ENCODE data around the gene ACTR5.
"Not testable (repeated sequence)": the region's sequence is repeated elsewhere in the genome, so short reads cannot be mapped to it uniquely, and the experiment has no call there.

ACTR5 gene

DNA sequence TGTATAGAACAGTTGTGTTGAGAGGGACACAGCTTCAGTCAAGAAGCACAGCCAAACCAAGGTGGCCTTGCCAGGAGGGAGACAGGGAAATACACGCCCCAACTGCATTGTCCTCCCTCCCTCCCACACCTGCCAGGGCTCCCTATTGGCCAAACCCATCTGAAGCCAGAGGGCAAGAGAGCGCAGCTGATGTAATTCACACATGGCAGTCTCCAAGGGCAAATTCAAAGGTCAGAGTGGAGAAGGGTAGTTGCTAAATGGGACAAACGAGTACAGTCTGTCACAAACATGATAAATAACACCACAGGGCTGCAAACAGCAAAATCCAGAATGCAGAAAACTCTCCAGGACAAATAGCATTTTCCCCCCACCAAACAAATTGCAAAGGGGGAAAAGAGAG, 34.0 kb downstream of the ACTR5 start:
- in situ Hi-C loops (cut with HindIII; ENCODE audit: low pct_unique_long_range_greater_than_20kb, low sequenced_read_pairs): no loop called here
- no peak for TF ChIP-seq JUND (IDR thresholded peaks at IDR 0.05; ENCODE audit: low read depth)
- no peak for DNase-seq (ENCODE audit: low read depth in 1 of 2, low spot score in 1 of 2)

DNA sequence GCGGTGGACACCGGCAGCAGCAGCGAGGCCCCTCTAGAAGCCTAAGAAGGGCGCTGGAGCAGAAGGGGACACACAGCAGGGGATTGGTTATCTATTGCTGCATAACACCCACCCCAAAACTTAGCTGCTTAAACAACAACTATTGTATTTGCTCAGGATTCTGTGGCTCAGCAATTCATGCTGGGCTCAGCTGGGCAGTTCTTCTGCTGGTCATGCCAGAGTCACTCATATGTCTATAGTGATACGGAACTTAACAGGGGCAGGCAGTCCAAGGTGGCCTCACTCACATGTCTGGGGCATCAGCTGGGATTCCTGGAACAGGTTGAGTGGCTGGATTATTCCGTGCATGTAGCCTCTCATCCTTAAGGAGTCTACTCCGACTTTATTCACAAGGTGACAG, 39.6 kb downstream of the ACTR5 start:
- DNase-seq (ENCODE audit: low read depth in 1 of 2, low spot score in 1 of 2): no peak
- in situ Hi-C loops (cut with HindIII; ENCODE audit: low pct_unique_long_range_greater_than_20kb, low sequenced_read_pairs): no loop called here
- no peak for TF ChIP-seq JUND (IDR thresholded peaks at IDR 0.05; ENCODE audit: low read depth)

DNA sequence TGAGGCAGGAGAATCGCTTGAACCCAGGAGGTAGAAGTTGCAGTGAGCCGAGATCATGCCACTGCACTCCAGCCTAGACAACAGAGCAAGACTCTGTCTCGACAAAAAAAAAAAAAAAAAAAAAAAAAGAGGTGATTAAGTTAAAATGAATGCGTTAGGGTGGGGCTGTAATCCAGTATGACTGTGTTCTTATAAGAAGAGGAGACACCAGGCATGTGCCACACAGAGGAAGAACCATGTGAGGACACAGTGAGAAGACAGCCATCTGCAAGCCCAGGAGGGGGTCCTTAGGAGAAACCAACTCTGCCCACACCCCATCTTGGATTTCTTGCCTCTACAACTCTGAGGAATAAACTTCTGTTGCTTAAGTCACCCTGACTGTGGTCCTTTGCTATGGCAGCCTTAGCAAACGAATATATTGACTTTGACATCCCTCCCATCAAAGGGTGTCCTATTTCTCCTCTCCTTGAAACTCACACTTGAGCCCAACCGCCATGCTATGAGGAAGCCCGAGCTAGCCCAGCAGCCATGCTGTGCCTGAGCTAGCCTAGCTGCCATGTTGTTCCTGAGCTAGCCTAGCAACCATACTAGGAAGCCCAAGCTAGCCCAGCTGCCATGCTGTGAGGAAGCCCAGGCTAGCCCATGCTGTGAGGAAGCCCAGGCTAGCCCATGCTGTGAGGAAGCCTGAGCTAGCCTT, 41.4 kb downstream of the ACTR5 start:
- no peak for TF ChIP-seq JUND (IDR thresholded peaks at IDR 0.05; ENCODE audit: low read depth)
- DNase-seq (ENCODE audit: low read depth in 1 of 2, low spot score in 1 of 2): no peak
- in situ Hi-C loops (cut with HindIII; ENCODE audit: low pct_unique_long_range_greater_than_20kb, low sequenced_read_pairs): no loop called here

DNA sequence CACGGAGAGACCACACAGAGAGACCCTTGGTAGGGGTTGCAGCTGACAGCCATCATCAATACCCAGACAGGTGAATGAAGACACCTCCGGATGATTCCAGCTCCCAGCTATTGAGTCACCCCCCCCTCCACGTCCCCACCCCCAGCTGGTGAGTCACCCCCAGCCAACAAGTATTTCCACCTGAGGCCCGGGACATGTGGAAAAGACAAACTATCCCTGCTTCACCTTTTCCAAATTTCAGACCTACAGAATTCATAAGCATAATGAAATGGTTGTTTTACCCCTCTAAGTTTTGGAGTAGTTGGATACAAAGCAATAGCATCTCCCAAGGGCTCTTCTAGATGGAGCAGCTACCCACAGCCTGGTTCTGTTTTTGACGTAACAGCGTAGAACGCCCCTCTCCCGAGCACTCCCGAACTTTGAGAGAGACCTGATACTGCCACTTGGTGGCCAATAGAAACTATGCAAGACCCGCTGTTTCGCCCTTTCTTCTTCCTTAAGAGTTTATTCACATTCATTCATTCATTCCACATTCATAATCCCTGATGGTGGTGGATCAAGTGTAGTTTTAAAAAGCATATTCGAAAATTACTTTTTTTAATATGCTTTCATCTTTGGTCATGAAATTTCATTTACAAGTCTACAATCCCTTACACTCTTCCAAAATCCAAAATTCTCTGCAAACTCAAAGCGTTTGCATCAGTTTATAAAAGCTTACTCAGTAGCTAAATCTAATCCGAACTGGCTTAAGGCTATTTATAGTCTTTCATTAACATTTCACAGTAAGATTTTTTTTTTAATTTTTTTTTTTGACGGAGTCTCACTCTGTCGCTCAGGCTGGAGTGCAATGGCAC, 42.2 kb downstream of the ACTR5 start:
- in situ Hi-C loops (cut with HindIII; ENCODE audit: low pct_unique_long_range_greater_than_20kb, low sequenced_read_pairs): no loop called here
- DNase-seq (ENCODE audit: low read depth in 1 of 2, low spot score in 1 of 2): peak in 1 of 2 experiments; percentile 60
- no peak for TF ChIP-seq JUND (IDR thresholded peaks at IDR 0.05; ENCODE audit: low read depth)

DNA sequence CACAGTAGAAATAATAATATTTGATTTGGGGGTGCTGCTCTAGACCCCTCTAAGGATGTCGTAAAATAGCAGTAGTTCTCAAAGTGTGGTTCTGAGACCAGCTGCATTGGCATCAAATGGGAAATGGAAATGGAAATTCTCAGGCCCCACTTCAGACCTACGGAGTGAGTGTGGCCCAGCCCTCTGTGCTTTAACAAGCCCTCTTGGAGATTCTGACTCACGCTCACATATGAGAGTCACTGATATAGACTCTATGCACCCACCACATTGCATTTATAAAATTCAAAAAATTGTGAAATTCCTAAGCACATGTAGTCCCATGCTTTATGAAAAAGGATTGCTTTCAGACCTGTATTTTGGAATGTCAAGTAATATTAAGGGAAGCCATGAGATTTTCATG, 43.0 kb downstream of the ACTR5 start:
- in situ Hi-C loops (cut with HindIII; ENCODE audit: low pct_unique_long_range_greater_than_20kb, low sequenced_read_pairs): no loop called here
- DNase-seq (ENCODE audit: low read depth in 1 of 2, low spot score in 1 of 2): no peak
- TF ChIP-seq JUND (IDR thresholded peaks at IDR 0.05; ENCODE audit: low read depth): no peak

DNA sequence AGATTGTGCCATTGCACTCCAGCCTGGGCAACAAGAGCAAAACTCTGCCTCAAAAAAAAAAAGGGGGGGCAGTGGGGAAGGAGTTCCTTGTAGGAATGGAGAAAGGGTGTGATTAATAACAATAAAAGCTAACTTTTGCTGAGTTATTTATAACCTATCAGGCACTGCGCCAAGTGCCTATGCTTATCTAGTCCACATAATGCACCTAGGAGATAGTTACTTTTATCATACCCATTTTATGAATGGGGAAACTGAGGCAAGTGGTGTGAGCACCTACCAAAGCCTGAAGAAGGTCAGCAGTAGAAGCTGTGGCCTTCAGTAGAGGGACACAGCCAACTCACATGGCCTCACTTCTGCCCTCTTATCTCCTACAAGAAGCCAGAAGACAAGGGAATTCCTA, 43.7 kb downstream of the ACTR5 start:
- DNase-seq (ENCODE audit: low read depth in 1 of 2, low spot score in 1 of 2): no peak
- in situ Hi-C loops (cut with HindIII; ENCODE audit: low pct_unique_long_range_greater_than_20kb, low sequenced_read_pairs): no loop called here
- TF ChIP-seq JUND (IDR thresholded peaks at IDR 0.05; ENCODE audit: low read depth): no peak

DNA sequence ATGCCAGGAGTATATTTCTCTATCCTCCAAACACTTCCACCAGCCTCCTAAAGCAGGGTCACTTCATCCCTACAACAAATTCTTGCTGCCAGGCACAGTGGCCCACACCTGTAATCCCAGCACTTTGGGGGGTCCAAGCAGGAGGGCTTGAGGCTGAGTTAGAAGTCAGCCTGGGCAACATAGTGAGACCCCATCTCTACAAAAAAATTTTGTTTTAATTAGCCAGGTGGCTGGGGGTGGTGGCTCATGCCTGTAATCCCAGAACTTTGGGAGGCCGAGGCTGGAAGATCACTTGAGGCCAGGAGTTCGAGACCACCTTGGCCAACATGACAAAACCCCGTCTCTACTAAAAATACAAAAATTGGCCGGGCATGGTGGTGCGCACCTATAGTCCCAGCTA, 45.8 kb downstream of the ACTR5 start:
- DNase-seq (ENCODE audit: low read depth in 1 of 2, low spot score in 1 of 2); in situ Hi-C loops (cut with HindIII; ENCODE audit: low pct_unique_long_range_greater_than_20kb, low sequenced_read_pairs): not testable (repeated sequence)

DNA sequence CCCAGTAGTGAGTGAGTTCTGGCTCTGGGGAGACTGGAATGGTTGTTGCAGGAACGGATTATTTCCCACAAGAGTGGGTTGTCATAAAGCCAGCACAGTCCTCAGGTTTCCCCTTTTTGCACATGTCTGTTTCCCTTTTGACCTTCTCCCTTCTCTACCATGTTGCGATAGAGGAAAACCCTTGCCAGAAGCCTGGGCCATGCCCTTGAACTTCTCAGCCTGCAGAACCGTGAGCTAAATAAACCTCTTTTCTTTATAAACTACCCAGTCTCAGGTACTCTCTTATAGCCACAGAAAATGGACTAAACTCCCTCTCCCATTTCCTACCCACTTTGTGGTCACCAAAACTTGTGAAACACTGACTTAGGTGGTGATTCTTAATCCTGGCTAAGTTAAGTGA, 50.0 kb downstream of the ACTR5 start:
- no peak for TF ChIP-seq JUND (IDR thresholded peaks at IDR 0.05; ENCODE audit: low read depth)
- no peak for DNase-seq (ENCODE audit: low read depth in 1 of 2, low spot score in 1 of 2)
- in situ Hi-C loops (cut with HindIII; ENCODE audit: low pct_unique_long_range_greater_than_20kb, low sequenced_read_pairs): no loop called here

DNA sequence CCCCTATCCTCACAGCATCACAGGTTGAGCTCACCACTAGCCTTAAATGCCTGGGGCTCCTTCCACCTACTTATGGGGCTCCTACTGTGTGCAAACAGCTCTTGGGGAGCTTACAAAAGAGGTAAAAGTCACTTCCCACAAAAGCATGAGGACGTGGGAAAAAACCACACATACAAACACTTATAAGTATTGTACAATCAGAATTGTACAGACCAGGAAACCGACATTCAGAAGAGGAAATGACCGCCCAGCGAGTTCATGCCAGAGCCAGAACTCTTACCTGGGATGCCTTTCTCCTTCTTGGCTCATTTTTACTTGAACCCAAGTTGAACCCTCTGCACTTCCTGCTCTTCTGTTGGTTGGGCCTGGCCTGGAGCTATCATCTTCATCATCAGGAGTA, 50.9 kb downstream of the ACTR5 start:
- TF ChIP-seq JUND (IDR thresholded peaks at IDR 0.05; ENCODE audit: low read depth): no peak
- in situ Hi-C loops (cut with HindIII; ENCODE audit: low pct_unique_long_range_greater_than_20kb, low sequenced_read_pairs): no loop called here
- peak in 1 of 2 experiments; percentile 30 for DNase-seq (ENCODE audit: low read depth in 1 of 2, low spot score in 1 of 2)

DNA sequence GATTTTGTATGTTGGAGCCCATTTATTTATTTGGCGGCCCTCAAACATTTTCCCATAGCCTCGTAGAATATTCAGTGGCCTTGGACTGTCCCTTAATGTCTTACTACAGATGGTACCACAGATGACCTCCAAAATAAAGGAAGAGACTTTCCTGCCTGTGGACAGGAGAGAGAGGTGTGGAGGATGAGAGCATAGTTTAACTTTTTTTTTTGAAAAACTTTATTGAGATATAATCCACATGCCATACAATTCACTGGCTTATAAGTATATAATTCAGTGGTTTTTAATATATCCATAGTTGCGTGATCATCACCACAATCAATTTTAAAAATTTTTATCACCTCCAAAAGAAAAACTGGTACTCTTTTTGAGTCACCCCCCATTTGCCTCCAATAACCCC, 52.6 kb downstream of the ACTR5 start:
- TF ChIP-seq JUND (IDR thresholded peaks at IDR 0.05; ENCODE audit: low read depth): no peak
- no peak for DNase-seq (ENCODE audit: low read depth in 1 of 2, low spot score in 1 of 2)
- in situ Hi-C loops (cut with HindIII; ENCODE audit: low pct_unique_long_range_greater_than_20kb, low sequenced_read_pairs): no loop called here

DNA sequence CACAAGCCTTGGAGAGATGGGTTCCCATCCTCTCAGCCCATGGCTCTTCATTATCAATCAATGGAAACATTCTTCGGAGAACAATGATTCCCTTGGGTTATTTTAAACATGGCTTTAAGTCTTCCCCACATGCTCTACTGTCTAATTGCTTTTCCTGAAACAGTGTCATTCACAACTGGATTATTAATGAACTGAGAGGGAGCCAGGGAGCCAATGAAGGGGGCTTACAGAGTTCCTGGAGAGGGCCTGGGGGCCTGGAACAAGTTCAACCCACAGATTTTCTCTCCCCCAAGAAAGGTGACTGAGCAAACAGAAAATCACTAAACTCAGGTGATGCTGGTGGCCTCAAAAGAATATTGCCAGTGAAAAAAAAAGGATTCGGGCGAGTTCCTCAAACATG, 56.0 kb downstream of the ACTR5 start:
- DNase-seq (ENCODE audit: low read depth in 1 of 2, low spot score in 1 of 2): no peak
- in situ Hi-C loops (cut with HindIII; ENCODE audit: low pct_unique_long_range_greater_than_20kb, low sequenced_read_pairs): no loop called here
- TF ChIP-seq JUND (IDR thresholded peaks at IDR 0.05; ENCODE audit: low read depth): no peak

DNA sequence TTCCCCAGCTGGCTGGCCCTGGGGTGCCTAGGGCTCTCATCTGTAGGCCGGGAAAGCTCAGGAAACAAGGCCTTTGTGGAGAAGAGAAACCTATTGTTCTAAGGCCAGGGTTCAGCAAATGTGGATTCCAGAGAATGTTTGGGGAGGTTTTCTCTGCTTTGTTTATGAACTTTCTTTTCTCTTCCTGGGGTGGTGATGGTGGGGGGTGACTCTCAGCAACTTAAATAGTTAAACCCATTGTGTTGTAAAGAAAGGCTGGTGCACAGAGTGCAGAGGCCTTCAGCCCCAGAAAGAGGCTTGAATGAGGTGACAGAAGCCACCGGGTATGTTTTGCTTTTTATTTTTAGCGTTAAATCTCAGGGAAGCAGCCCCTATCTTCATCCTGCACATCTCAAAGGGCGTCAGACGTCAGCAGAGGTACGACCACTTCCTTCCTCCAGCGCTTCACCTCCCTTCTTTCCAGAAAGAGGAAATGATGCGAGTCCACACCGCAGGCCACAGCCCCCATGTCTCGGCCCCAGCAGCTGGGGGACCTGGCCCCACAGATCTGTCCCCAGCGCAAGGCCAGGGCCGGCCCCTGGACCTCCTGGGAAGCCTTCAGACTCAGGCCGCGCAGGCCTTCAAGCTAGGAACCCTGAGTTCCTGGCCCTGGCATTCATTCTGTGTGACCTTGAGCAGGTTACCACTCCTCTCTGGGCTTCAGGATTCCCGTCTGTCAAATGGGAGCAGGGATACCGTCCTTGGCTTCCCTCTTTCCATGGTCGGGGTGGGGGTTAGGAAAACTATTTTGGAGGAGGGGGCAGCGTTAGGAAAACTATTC, 56.6 kb downstream of the ACTR5 start:
- in situ Hi-C loops (cut with HindIII; ENCODE audit: low pct_unique_long_range_greater_than_20kb, low sequenced_read_pairs): no loop called here
- no peak for DNase-seq (ENCODE audit: low read depth in 1 of 2, low spot score in 1 of 2)
- TF ChIP-seq JUND (IDR thresholded peaks at IDR 0.05; ENCODE audit: low read depth): no peak

DNA sequence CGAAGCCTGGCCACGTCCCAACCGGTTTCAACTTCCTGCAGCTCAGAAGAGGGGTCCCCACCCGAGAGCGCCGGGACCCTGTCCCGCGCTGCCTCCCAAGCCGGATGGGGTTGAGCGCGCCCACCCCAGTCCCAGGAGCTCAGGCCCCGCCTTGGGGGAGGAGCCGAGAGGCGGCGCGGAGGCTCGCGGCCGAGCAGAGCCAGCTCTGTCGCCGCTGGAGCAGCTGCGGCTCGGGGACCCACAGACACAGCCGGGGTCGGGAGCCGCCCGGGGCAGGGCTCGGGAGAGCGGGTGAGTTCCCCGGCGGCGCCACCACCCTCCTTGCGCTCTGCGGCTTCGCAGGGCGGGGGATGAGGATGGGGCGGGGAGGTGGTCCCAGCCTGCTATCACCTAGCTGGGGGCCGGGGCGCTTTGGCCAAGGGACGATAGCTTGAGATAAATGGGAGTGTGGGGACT, 57.3 kb downstream of the ACTR5 start, which contains the start of gene PPP1R16B:
Gene PPP1R16B, plus strand, starts transcription at position 196 of the 456 bp plus-strand sequence. CDS start 30,229 bp downstream, outside the sequence.
- no peak for TF ChIP-seq JUND (IDR thresholded peaks at IDR 0.05; ENCODE audit: low read depth)
- in situ Hi-C loops (cut with HindIII; ENCODE audit: low pct_unique_long_range_greater_than_20kb, low sequenced_read_pairs): no loop called here
- no peak for DNase-seq (ENCODE audit: low read depth in 1 of 2, low spot score in 1 of 2)

Data from T47D (cell line).